Astrocyte of the hippocampus (primary cell): ENCODE measurements around the gene GPR31.
"Not testable (repeated sequence)": the region's sequence is repeated elsewhere in the genome, so short reads cannot be mapped to it uniquely, and the experiment has no call there.

Experiments used
- DNase-seq: peaks from one replicate; pipeline ENCODE4 v3.0.0; 2011; ENCODE audit warnings: low read depth, low spot score

The GPR31 gene

GRCh38 chr6:167157863-167158262 is at the start of gene GPR31:
GPR31 (minus strand) TSS chr6:167157980; CDS start chr6:167157831, 149 bp downstream.
- DNase-seq, result no peak

GRCh38 chr6:167207527-167207926 is 49.7 kb upstream of the GPR31 start:
- no peak for DNase-seq

DNA sequence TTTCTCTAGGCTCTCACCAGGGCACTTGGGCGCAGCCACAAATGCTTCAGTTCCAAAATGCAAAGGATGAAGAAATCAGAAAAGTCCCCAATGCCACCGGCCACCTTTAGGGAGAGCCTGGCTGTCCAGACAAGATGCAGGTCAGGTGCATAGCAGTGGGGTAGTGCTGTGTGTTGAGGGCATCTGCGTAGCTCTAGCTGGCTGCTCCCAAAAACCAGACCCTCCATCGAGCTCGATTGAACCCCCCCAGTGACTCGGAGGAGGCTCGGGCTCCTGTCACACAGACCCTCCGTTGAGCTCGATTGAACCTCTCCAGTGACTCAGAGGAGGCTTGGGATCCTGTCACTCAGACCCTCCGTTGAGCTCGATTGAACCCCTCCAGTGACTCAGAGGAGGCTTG is 47.5 kb upstream of the GPR31 start:
- not testable (repeated sequence) for DNase-seq

- DNase-seq, result peak; percentile 77
Measured at GRCh38 chr6:167204059-167204348, 46.2 kb upstream of the GPR31 start.

DNA sequence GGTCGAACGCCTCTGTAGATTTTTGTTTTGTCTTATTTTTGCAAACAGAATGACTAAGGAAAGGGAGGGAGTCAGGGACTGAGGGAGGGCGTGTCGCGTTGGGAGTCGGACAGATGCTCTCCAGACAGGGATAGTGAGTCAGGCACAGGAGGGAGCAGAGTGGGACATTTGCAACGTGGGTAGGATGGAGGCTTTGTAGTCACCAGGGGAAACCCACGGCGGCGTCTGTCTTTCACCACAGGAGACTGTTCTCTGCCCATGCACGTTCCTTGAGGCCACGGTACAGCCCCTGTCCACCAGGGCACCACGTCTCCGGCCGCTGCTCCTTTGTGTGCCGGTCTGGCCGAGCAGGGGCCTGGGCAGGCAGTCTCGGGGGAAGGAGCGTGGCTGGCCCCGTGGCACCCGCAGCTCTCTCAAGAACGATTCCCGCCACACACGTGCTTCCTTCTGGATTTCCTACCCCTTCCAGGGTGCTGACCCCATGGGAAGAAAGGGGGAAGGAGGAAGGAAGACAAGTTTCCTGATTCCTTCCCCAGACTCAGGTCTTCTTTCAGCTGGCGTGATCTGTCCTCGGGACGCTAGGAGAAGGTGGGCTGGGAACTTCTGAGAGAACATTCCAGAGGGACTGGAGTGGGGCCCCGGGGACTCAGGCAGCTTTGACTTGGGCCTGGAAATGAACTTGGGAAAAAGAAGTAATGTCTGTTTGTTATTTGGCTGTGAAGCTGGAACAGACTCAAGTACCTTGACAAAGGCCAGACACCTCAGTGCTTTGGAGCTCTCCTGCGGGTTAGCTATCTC is 45.7 kb upstream of the GPR31 start:
- peak; percentile 42 for DNase-seq

GRCh38 chr6:167202613-167203012 is 44.8 kb upstream of the GPR31 start:
- not testable (repeated sequence) for DNase-seq

DNA sequence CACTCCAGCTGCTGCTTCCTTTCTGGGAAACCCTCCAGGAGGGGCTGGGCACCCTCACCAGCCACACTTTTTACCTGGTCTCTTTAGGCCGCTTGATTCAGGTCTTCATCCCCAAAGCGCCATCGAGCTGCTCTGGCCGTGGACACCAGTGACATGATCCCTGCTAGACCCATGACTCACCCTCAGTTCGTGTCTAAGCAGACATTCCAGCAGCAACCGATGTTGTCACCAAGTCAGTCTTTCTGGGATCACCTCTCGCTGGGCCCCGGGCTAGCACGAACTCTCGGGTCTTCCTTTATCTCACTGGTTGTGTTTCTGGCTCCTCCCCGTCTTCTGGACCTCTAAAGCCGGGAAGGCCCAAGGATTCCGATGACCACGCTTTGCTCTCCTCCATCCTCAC is 43.0 kb upstream of the GPR31 start:
- DNase-seq, result no peak

DNA sequence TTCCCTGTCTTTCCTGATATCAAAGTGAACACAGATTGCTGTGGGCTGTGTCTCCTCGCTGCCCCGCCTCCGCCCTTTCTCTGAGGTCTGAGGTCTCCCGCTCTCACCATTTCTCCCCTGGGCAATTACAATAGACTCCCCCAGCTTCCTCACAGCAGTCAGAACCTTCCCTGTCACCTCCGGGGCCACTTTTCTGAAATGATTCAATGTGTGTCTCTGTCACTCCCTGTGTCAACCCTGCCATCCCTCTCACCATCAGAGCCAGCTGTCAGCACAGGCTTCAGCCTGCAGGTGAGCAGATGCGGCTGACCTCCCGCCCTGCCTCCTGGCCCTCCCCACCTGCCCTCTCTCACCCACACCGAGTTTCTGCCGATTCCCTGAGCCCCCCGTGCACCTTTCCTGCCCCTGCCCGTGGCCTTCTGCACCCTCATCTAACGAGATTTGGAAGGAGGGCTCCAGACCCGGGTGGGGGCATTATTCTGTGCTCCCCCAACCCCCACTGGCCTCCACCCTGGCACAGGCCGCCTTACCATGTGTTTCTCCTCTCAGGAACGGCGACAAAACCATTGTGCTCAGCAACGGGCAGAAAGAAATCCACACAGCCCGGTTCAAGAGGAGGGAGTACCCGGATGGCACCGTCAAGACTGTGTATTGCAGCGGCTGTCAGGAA is 38.3 kb upstream of the GPR31 start:
- DNase-seq, result not testable (repeated sequence)

- not testable (repeated sequence) for DNase-seq
Measured at GRCh38 chr6:167193515-167194125, 35.8 kb upstream of the GPR31 start.

DNA sequence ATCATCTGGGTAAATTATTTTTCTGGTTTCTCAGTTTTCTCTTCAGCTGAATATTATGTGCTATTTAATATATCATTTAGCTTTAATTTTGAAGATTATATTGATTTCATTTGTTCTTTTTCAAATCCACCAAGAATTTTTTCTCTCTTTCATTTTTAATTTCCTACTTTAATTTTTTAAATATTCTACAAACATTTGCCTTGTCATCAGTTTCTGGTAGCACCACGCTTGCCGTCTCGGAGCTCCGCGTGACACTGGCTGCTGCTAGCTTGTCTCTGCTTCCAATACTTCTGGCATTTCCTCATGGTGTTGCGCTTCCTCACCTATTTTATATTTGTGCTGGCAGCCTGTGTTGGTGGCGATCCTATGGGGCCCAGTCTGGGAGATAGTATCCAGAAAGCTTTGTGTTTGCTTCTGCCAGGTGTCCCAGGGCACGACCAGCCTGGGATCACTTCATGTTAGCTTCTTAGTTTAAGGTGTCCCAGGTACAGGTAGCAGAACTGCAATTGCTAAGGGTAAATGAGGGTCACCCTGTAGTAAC is 33.3 kb upstream of the GPR31 start:
- DNase-seq, result not testable (repeated sequence)

GRCh38 chr6:167187275-167187674 is 29.5 kb upstream of the GPR31 start:
- not testable (repeated sequence) for DNase-seq

- not testable (repeated sequence) for DNase-seq
Measured at GRCh38 chr6:167185101-167185500, 27.3 kb upstream of the GPR31 start.

- not testable (repeated sequence) for DNase-seq
Measured at GRCh38 chr6:167182913-167183314, 25.1 kb upstream of the GPR31 start.

GRCh38 chr6:167181351-167181750 is 23.6 kb upstream of the GPR31 start:
- not testable (repeated sequence) for DNase-seq

- DNase-seq, result not testable (repeated sequence)
Measured at GRCh38 chr6:167180086-167180485, 22.3 kb upstream of the GPR31 start.

- DNase-seq, result not testable (repeated sequence)
Measured at GRCh38 chr6:167178896-167179655, 21.3 kb upstream of the GPR31 start.

DNA sequence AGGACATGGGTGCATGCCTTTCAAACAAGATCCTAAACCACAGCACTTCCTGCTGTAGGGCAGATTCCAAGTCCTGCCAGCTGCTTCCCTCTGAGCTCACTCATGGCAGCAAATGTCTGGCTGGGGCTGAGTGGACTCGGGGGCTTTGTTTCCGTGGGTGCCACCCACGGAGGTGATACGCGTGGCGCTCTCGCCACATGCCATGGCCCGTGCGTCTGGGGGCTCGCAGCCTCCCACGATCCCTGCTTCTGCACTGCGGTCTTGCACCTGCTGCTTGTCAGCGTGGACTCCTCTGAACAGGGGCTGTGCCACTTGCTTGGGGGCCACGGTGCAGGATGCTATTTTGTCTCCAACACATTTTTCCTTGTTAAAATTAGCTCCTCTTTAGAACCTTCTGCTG is 19.5 kb upstream of the GPR31 start:
- not testable (repeated sequence) for DNase-seq

DNA sequence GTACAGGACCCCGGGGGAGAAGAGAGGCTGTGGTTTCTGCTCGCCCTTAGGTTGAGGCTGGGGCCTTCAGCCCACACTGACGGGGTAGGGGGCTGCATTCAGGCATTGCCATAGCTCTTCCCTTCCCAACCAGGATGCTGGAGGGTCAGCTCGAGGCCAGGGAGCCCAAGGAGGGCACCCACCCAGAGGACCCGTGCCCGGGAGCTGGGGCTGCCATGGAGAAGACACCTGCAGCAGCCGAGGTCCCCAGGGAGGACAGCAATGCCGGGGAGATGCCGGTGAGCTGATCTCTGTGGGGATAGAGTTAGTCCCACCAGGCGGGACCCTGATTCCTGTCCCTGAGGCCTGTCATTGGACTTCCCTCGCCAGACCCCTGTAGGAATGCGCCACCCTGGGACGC is 14.2 kb upstream of the GPR31 start:
- DNase-seq, result not testable (repeated sequence)

DNA sequence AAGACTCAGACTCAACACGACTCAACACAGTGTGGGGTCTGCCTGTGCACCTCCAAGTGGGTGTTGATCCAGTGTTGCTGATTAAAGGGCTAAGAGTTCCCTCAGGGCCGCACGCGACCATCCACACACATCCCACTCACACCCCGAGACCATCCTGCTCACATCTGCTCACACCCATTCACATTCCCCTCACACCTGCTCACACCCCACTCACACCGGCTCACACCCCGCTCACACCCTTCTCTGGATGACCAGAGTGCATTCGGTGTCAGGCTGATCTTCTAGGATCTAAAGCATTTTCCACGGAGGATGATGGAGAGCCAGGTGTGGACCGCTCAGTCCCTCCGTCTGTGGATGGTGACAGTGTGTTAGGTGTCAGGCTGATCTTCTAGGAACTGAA is 13.5 kb upstream of the GPR31 start:
- DNase-seq, result not testable (repeated sequence)

DNA sequence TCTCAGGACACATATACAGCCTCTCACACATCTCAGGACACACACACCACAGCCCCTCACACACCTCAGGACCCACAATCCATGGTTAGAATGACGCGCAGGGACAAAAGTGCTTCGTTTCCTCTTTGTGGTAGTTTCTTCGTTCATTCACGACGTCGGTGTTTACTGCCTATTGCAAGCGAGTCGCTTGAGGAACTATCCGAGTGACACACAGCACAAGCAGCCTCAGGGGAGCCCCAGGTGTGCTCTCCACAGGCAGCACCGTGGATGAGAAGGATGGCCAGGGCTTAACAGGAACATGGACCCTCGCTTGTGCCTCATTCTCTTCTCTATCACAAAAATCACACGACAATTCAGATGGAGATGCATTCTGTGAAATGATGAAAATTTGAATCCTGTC is 12.1 kb upstream of the GPR31 start:
- not testable (repeated sequence) for DNase-seq

GRCh38 chr6:167168296-167168695 is 10.5 kb upstream of the GPR31 start:
- not testable (repeated sequence) for DNase-seq

DNA sequence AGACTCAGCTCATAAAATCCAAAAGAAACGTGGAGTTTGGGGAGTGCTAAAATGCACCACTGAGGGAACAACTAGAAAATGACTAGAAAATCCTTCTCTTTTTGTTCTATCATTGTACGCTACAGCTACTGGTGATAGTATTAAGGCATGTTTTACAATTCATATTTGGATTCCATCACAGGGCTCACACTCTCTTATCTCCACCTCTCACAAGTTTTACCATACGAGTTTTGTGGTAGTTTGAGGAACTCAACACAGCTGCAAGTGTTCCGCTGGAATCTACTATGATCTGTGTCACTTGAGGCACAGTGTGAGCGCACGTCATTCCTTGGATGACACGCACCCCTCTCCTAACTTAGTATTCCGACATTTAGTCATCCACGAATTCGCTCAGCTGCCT is 9.9 kb upstream of the GPR31 start:
- not testable (repeated sequence) for DNase-seq
